SK-N-SH (cell line): ENCODE measurements around the gene ANKRD2. TPM values are rescaled to one million over a fixed set of nuclear protein-coding genes. Genes with fewer than 3 reads are reported as not detected.

ENCODE experiments used
- CTCF ChIA-PET: fragments of 300-600, 350-600 bp; formaldehyde crosslinking; extraction: SDS; loops from one replicate; lab custom pipeline; 2021; lab: Yijun Ruan, JAX
- POLR2A ChIA-PET: fragments of 350-600 bp; sonication (Branson Sonifier 250); formaldehyde crosslinking; extraction: SDS; loops from one replicate; lab custom pipeline; 2020; ENCODE audit warnings: antibody characterized with exemption, inconsistent platforms; lab: Yijun Ruan, JAX
- DNase-seq: peaks from one replicate; pipeline ENCODE4 v3.0.0; 2012
- H2AFZ ChIP-seq: fragments of 200-600 bp; sonication (generic); 2 replicates; pipeline ENCODE4 v1.8.1; 2016; ENCODE audit warnings: antibody characterized with exemption, mild to moderate bottlenecking, low read depth
- H3F3A ChIP-seq: fragments of 200-600 bp; sonication (generic); replicated peaks from 2 replicates; pipeline ENCODE3; 2016; ENCODE audit warnings: antibody characterized with exemption, mild to moderate bottlenecking; ENCODE audit not compliant: insufficient read depth
- H3K27ac ChIP-seq, 2 experiments: fragments of 200-500 bp in 1 of 2; fragments of 200-600 bp in 1 of 2; sonication (Bioruptor generic) in 1 of 2; sonication (generic), shearing (Covaris generic) in 1 of 2; 2 replicates each; pipeline versions ENCODE4 v1.5.1 to v1.6.1; 2014 to 2016; ENCODE audit warnings: low read depth in 2 of 2, inconsistent platforms in 1 of 2, low read length in 1 of 2, mild to moderate bottlenecking in 1 of 2, mixed read lengths in 1 of 2
- H3K27me3 ChIP-seq: fragments of 200-600 bp; sonication (generic), shearing (Covaris generic); 2 replicates; pipeline ENCODE4 v1.6.1; 2016; ENCODE audit warnings: mixed run types; ENCODE audit not compliant: insufficient read depth
- H3K36me3 ChIP-seq, 2 experiments: fragments of 200-500 bp in 1 of 2; fragments of 200-600 bp in 1 of 2; sonication (Bioruptor generic) in 1 of 2; sonication (generic) in 1 of 2; replicated peaks in 1 of 2; 2 replicates each; pipeline versions ENCODE3 to v1.5.1; 2014 to 2016; ENCODE audit warnings: low read length in 1 of 2, mild to moderate bottlenecking in 1 of 2; ENCODE audit not compliant: insufficient read depth in 2 of 2, control insufficient read depth in 1 of 2
- H3K4me1 ChIP-seq, 2 experiments: fragments of 200-500 bp in 1 of 2; fragments of 200-600 bp in 1 of 2; sonication (Bioruptor generic) in 1 of 2; sonication (generic), shearing (Covaris generic) in 1 of 2; 2 replicates each; pipeline versions ENCODE4 v1.5.1 to v1.6.1; 2014 to 2016; ENCODE audit warnings: low read depth in 1 of 2, low read length in 1 of 2, mixed run types in 1 of 2; ENCODE audit not compliant: insufficient read depth in 2 of 2, control insufficient read depth in 1 of 2
- H3K4me2 ChIP-seq: fragments of 200-600 bp; sonication (generic), shearing (Covaris generic); 2 replicates; pipeline ENCODE4 v1.6.1; 2017; ENCODE audit warnings: mixed run types
- H3K4me3 ChIP-seq, 2 experiments: fragments of 200-500 bp in 1 of 2; fragments of 200-600 bp in 1 of 2; sonication (Bioruptor generic) in 1 of 2; sonication (generic), shearing (Covaris generic) in 1 of 2; 2 replicates each; pipeline versions ENCODE4 v1.5.1 to v1.8.1; 2014 to 2016; ENCODE audit warnings: low read depth in 2 of 2, inconsistent platforms in 1 of 2, low read length in 1 of 2, mild to moderate bottlenecking in 1 of 2, mixed read lengths in 1 of 2, moderate library complexity in 1 of 2
- H3K79me2 ChIP-seq: fragments of 200-600 bp; sonication (generic); 2 replicates; pipeline ENCODE4 v1.8.1; 2017; ENCODE audit warnings: mild to moderate bottlenecking; ENCODE audit not compliant: insufficient read depth
- H3K9ac ChIP-seq: fragments of 200-600 bp; sonication (generic); 2 replicates; pipeline ENCODE4 v1.6.1; 2017; ENCODE audit warnings: mixed run types
- H3K9me2 ChIP-seq: fragments of 200-600 bp; sonication (generic); 2 replicates; pipeline ENCODE4 v1.6.1; 2017; ENCODE audit warnings: mixed run types
- H3K9me3 ChIP-seq: fragments of 200-600 bp; sonication (generic); 2 replicates; pipeline ENCODE4 v1.6.1; 2017; ENCODE audit warnings: mixed run types, mild to moderate bottlenecking, moderate library complexity
- H4K20me1 ChIP-seq: fragments of 200-600 bp; sonication (generic); 2 replicates; pipeline ENCODE4 v1.6.1; 2017; ENCODE audit warnings: mild to moderate bottlenecking, mixed run types; ENCODE audit not compliant: insufficient read depth
- CHD2 ChIP-seq: fragments of 150-350 bp; IDR thresholded peaks from 2 replicates; pipeline ENCODE4 v1.6.1; 2018; ENCODE audit warnings: low read length; ENCODE audit not compliant: partially characterized antibody
- ELF1 ChIP-seq: IDR thresholded peaks from 2 replicates; pipeline ENCODE4 v1.4.0; 2012
- EP300 ChIP-seq, 2 experiments: IDR thresholded peaks; 2 replicates each; pipeline versions ENCODE4 v1.4.0 to v1.6.1; 2012; ENCODE audit warnings: borderline replicate concordance in 1 of 2, low read depth in 1 of 2, low read length in 1 of 2
- EZH2phosphoT487 ChIP-seq: fragments of 200-600 bp; sonication (generic); IDR thresholded peaks from 2 replicates; pipeline ENCODE4 v1.6.1; 2017; ENCODE audit warnings: low read depth, mixed run types, mild to moderate bottlenecking, antibody characterized with exemption, moderate library complexity, borderline replicate concordance
- FOXJ3 ChIP-seq: sonication (generic); formaldehyde crosslinking; IDR thresholded peaks from 2 replicates; pipeline ENCODE4 v1.5.1; 2020; ENCODE audit warnings: mild to moderate bottlenecking, missing genetic modification reagents
- GABPA ChIP-seq: IDR thresholded peaks from 2 replicates; pipeline ENCODE4 v1.4.0; 2012; ENCODE audit warnings: low read depth, mild to moderate bottlenecking
- JUND ChIP-seq: IDR thresholded peaks from 2 replicates; pipeline ENCODE4 v1.4.0; 2012
- MXI1 ChIP-seq: IDR thresholded peaks from 2 replicates; pipeline ENCODE4 v1.6.1; 2012; ENCODE audit warnings: mild to moderate bottlenecking, low read depth, low read length, improper control_type of control experiment
- NRF1 ChIP-seq: IDR thresholded peaks from 2 replicates; pipeline ENCODE4 v1.6.1; 2012; ENCODE audit warnings: low read depth, mild to moderate bottlenecking, low read length
- POLR2AphosphoS5 ChIP-seq: IDR thresholded peaks from 2 replicates; pipeline ENCODE4 v1.6.1; 2012; ENCODE audit warnings: low read depth, low read length
- RAD21 ChIP-seq: IDR thresholded peaks from 2 replicates; pipeline ENCODE4 v1.6.1; 2012; ENCODE audit warnings: mild to moderate bottlenecking, low read length
- RFX5 ChIP-seq: IDR thresholded peaks from 2 replicates; pipeline ENCODE4 v1.6.1; 2012; ENCODE audit warnings: mild to moderate bottlenecking, improper control_type of control experiment, low read length
- TAF1 ChIP-seq: IDR thresholded peaks from 2 replicates; pipeline ENCODE4 v1.6.1; 2012; ENCODE audit warnings: low read depth, mild to moderate bottlenecking, low read length, moderate library complexity, borderline replicate concordance
- TCF12 ChIP-seq: IDR thresholded peaks from 2 replicates; pipeline ENCODE4 v1.4.0; 2012
- YY1 ChIP-seq: IDR thresholded peaks from 2 replicates; pipeline ENCODE4 v1.4.0; 2012; ENCODE audit warnings: low read depth, mild to moderate bottlenecking
- WGBS: methylation state at CpG from one replicate; pipeline ENCODE4 v1.1.6; 2017; ENCODE audit warnings: low lambda C conversion rate; 5-methylcytosine and 5-hydroxymethylcytosine counted together
- polyA plus RNA-seq, 3 experiments: library from polyadenylated mRNA; depleted of rRNA; stranded (reverse); fragments of >200 nt; gene quantifications; 2 replicates each; pipeline ENCODE4 v1.2.3, GENCODE V29; 2012
- TF ChIP-seq, protein P1 (sequence below): IDR thresholded peaks from 2 replicates; pipeline ENCODE4 v1.4.0; 2012; ENCODE audit warnings: low read depth

Gene ANKRD2
- polyA plus RNA-seq, 1 of the 3 experiments (the other 2 are of a cell fraction): 0.72 TPM

DNA sequence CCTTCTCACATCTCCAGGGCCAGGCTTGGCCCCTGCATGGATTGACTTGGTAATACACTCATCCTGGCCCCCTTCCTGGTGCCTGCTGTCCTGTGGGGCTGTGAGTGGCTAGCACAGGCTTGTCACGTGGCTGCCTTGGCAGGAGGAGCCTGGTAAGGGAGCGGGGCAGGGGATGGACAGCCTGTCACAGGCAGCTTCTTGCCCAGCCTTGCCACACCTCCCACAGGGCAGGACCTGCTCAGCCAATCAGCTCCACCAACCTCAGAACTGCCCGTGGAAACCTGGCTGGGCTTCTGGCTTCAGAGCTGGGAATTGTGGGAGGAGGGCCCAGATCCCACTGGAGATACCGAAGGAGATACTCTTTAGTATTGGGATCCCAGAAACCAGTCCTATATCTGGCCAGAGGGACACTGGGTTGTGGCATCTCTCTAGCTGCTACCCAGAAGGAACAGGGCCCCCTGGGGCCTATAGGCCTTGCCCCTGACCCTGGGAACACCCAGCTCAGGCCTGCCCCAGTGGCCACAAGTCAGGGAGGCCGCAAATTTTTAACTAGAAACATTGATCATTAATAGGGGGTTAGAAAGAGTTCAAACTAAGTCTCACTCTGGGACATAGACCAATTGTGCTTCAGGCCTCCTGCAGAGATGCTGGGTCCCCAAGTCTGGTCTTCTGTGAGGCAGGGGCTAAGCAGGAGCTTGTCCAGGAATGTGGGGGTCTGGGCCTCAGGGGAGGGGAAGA is 11.7 kb downstream of the ANKRD2 start, which contains the start of gene HOGA1 (continued):
- TF ChIP-seq EP300 (IDR thresholded peaks at IDR 0.05; ENCODE audit: borderline replicate concordance in 1 of 2, low read depth in 1 of 2, low read length in 1 of 2) (no peak), YY1 (no peak), EZH2phosphoT487 (no peak), TCF12 (no peak), RFX5 (peak; percentile 64; the same call in 1 of the 2 replicates), MXI1 (peak; percentile 84), RAD21 (no peak), POLR2AphosphoS5 (0 out of 2 replicates have a peak, but pooled peaks have one; percentile 30), NRF1 (no peak), TAF1 (no peak), JUND (no peak), FOXJ3 (CRISPR knock-in tag) (no peak), ELF1 (no peak)
- TF ChIP-seq, protein P1, sequence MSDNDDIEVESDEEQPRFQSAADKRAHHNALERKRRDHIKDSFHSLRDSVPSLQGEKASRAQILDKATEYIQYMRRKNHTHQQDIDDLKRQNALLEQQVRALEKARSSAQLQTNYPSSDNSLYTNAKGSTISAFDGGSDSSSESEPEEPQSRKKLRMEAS: peak; percentile 62; the same call in 1 of the 2 replicates

DNA sequence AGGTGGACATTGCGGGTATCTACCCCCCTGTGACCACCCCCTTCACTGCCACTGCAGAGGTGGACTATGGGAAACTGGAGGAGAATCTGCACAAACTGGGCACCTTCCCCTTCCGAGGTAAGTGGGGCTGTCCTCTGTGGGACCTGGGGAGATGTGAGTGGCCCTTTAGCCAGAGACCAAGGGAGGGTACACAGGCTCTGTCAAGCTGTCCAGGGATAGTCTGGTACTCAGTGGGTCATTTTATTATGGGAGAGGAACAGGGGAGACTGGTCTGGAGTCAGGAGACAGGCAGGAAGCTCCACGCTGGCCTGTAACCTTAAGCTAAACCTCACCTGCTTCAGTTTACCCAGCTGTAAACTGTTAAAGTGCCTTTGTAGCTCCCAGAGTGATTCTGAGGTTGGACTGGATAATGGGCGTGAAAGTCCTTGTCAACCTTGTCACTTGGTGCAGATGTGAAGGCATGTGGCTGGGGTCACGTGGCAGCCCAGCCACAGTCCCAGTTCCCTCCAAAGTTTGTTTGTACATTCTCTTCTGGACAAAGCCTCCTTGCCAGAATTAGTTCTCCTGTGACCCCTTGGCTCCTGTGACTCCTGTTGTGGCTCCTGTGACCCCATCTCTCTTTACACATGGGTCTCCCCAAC is 12.3 kb downstream of the ANKRD2 start:
- H3K4me3 ChIP-seq: no peak overlapping the region; a peak in 1 of 4 replicates
- no peaks in the 10 kb centered on the region for H3K27me3 ChIP-seq
- no peaks in the 10 kb centered on the region for H3F3A ChIP-seq
- H3K9ac ChIP-seq: no peak overlapping the region
- no peaks in the 10 kb centered on the region for H3K9me3 ChIP-seq
- TF ChIP-seq EP300 (IDR thresholded peaks at IDR 0.05; ENCODE audit: borderline replicate concordance in 1 of 2, low read depth in 1 of 2, low read length in 1 of 2) (no peak), ELF1 (no peak), YY1 (no peak)
- peak; percentile 18 for DNase-seq
- H3K9me2 ChIP-seq: no peaks in the 10 kb centered on the region
- H3K36me3 ChIP-seq: no peaks in the 10 kb centered on the region
- H3K4me1 ChIP-seq: peaks cover 0 to 21% of the 10 kb centered on the region in 2 experiments; a peak in 1 of 4 replicates
- no peaks in the 10 kb centered on the region for H3K79me2 ChIP-seq
- H3K4me2 ChIP-seq: peak overlapping the region; percentile 0; the same call in 1 of the 2 replicates
- WGBS: 93% methylated on average over 2 of the region's 5 CpGs
- no peaks in the 10 kb centered on the region for H4K20me1 ChIP-seq
- 0 out of 2 replicates have a peak overlapping the region, but pooled peaks have one; percentile 56 for H2AFZ ChIP-seq
- ChIA-PET POLR2A (interaction anchor here (1.3 kb wide), 1 partner anchor 99 kb away, joined by 4 read pairs; no protein-coding TSS in a partner anchor), CTCF (interaction anchor here (1.4 to 7.1 kb wide), 2 partner anchors 13 to 28 kb away, joined by 4 to 60 read pairs; partner anchors contain the start of gene ANKRD2)
- peak overlapping the region in 1 of 2 experiments; percentile 72; a peak in 3 of 4 replicates for H3K27ac ChIP-seq

DNA sequence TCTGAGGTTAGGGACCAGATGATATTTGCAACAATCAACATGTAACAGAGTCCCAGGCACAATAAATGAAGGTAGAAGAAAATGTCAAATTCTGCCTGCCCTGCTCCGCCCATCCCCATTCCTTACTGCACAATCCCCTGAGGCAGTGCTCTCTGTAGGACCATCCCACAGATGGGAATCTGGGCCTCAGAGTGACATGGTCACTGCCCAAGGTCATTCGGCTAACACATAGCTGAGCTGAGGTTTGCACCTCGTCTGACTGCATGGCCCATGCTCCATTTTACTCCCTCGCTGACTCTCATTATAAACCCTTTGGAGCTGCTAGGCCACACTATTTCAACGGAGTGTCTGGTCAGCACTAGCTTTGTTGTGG is 12.8 kb downstream of the ANKRD2 start:
- Histone ChIP-seq H3K4me1 (peaks cover 0 to 21% of the 10 kb centered on the region in 2 experiments; a peak in 1 of 4 replicates), H2AFZ (no peak overlapping the region), H3K27ac (no peak overlapping the region), H3K9ac (no peak overlapping the region), H3K9me2 (no peaks in the 10 kb centered on the region), H3K36me3 (no peaks in the 10 kb centered on the region), H3F3A (no peaks in the 10 kb centered on the region), H3K9me3 (no peaks in the 10 kb centered on the region), H3K4me3 (no peak overlapping the region), H3K27me3 (no peaks in the 10 kb centered on the region), H3K79me2 (no peaks in the 10 kb centered on the region), H4K20me1 (no peaks in the 10 kb centered on the region), H3K4me2 (no peak overlapping the region; the same call in 1 of the 2 replicates)
- TF ChIP-seq GABPA: no peak
- no peak for TF ChIP-seq CHD2
- no peak for TF ChIP-seq FOXJ3 (CRISPR knock-in tag)
- POLR2A ChIA-PET: no interaction called here
- WGBS: 96% methylated on average over 5 of the region's 5 CpGs
- CTCF ChIA-PET: interaction anchor here (7.1 kb wide), 1 partner anchor 14 kb away, joined by 60 read pairs; the partner anchor contains the start of gene ANKRD2
- peak; percentile 5 for DNase-seq
